SK-N-SH (cell line): ENCODE measurements around the gene OXCT1. TPM values are rescaled to one million over a fixed set of nuclear protein-coding genes. Genes with fewer than 3 reads are reported as not detected.

Experiments
- CTCF ChIA-PET: fragments of 300-600, 350-600 bp; formaldehyde crosslinking; extraction: SDS; loops from one replicate; lab custom pipeline; 2021; lab: Yijun Ruan, JAX
- POLR2A ChIA-PET: fragments of 350-600 bp; sonication (Branson Sonifier 250); formaldehyde crosslinking; extraction: SDS; loops from one replicate; lab custom pipeline; 2020; ENCODE audit warnings: antibody characterized with exemption, inconsistent platforms; lab: Yijun Ruan, JAX
- DNase-seq: peaks from one replicate; pipeline ENCODE4 v3.0.0; 2012
- H2AFZ ChIP-seq: fragments of 200-600 bp; sonication (generic); 2 replicates; pipeline ENCODE4 v1.8.1; 2016; ENCODE audit warnings: antibody characterized with exemption, mild to moderate bottlenecking, low read depth
- H3F3A ChIP-seq: fragments of 200-600 bp; sonication (generic); replicated peaks from 2 replicates; pipeline ENCODE3; 2016; ENCODE audit warnings: antibody characterized with exemption, mild to moderate bottlenecking; ENCODE audit not compliant: insufficient read depth
- H3K27ac ChIP-seq, 2 experiments: fragments of 200-500 bp in 1 of 2; fragments of 200-600 bp in 1 of 2; sonication (Bioruptor generic) in 1 of 2; sonication (generic), shearing (Covaris generic) in 1 of 2; 2 replicates each; pipeline versions ENCODE4 v1.5.1 to v1.6.1; 2014 to 2016; ENCODE audit warnings: low read depth in 2 of 2, inconsistent platforms in 1 of 2, low read length in 1 of 2, mild to moderate bottlenecking in 1 of 2, mixed read lengths in 1 of 2
- H3K27me3 ChIP-seq: fragments of 200-600 bp; sonication (generic), shearing (Covaris generic); 2 replicates; pipeline ENCODE4 v1.6.1; 2016; ENCODE audit warnings: mixed run types; ENCODE audit not compliant: insufficient read depth
- H3K36me3 ChIP-seq, 2 experiments: fragments of 200-500 bp in 1 of 2; fragments of 200-600 bp in 1 of 2; sonication (Bioruptor generic) in 1 of 2; sonication (generic) in 1 of 2; replicated peaks in 1 of 2; 2 replicates each; pipeline versions ENCODE3 to v1.5.1; 2014 to 2016; ENCODE audit warnings: low read length in 1 of 2, mild to moderate bottlenecking in 1 of 2; ENCODE audit not compliant: insufficient read depth in 2 of 2, control insufficient read depth in 1 of 2
- H3K4me1 ChIP-seq, 2 experiments: fragments of 200-500 bp in 1 of 2; fragments of 200-600 bp in 1 of 2; sonication (Bioruptor generic) in 1 of 2; sonication (generic), shearing (Covaris generic) in 1 of 2; 2 replicates each; pipeline versions ENCODE4 v1.5.1 to v1.6.1; 2014 to 2016; ENCODE audit warnings: low read depth in 1 of 2, low read length in 1 of 2, mixed run types in 1 of 2; ENCODE audit not compliant: insufficient read depth in 2 of 2, control insufficient read depth in 1 of 2
- H3K4me2 ChIP-seq: fragments of 200-600 bp; sonication (generic), shearing (Covaris generic); 2 replicates; pipeline ENCODE4 v1.6.1; 2017; ENCODE audit warnings: mixed run types
- H3K4me3 ChIP-seq, 2 experiments: fragments of 200-500 bp in 1 of 2; fragments of 200-600 bp in 1 of 2; sonication (Bioruptor generic) in 1 of 2; sonication (generic), shearing (Covaris generic) in 1 of 2; 2 replicates each; pipeline versions ENCODE4 v1.5.1 to v1.8.1; 2014 to 2016; ENCODE audit warnings: low read depth in 2 of 2, inconsistent platforms in 1 of 2, low read length in 1 of 2, mild to moderate bottlenecking in 1 of 2, mixed read lengths in 1 of 2, moderate library complexity in 1 of 2
- H3K79me2 ChIP-seq: fragments of 200-600 bp; sonication (generic); 2 replicates; pipeline ENCODE4 v1.8.1; 2017; ENCODE audit warnings: mild to moderate bottlenecking; ENCODE audit not compliant: insufficient read depth
- H3K9ac ChIP-seq: fragments of 200-600 bp; sonication (generic); 2 replicates; pipeline ENCODE4 v1.6.1; 2017; ENCODE audit warnings: mixed run types
- H3K9me2 ChIP-seq: fragments of 200-600 bp; sonication (generic); 2 replicates; pipeline ENCODE4 v1.6.1; 2017; ENCODE audit warnings: mixed run types
- H3K9me3 ChIP-seq: fragments of 200-600 bp; sonication (generic); 2 replicates; pipeline ENCODE4 v1.6.1; 2017; ENCODE audit warnings: mixed run types, mild to moderate bottlenecking, moderate library complexity
- H4K20me1 ChIP-seq: fragments of 200-600 bp; sonication (generic); 2 replicates; pipeline ENCODE4 v1.6.1; 2017; ENCODE audit warnings: mild to moderate bottlenecking, mixed run types; ENCODE audit not compliant: insufficient read depth
- CHD2 ChIP-seq: fragments of 150-350 bp; IDR thresholded peaks from 2 replicates; pipeline ENCODE4 v1.6.1; 2018; ENCODE audit warnings: low read length; ENCODE audit not compliant: partially characterized antibody
- ELF1 ChIP-seq: IDR thresholded peaks from 2 replicates; pipeline ENCODE4 v1.4.0; 2012
- GATA2 ChIP-seq: sonication (generic); formaldehyde crosslinking; IDR thresholded peaks from 2 replicates; pipeline ENCODE4 v1.5.0; 2020; ENCODE audit warnings: mild to moderate bottlenecking, missing genetic modification reagents
- JUND ChIP-seq: IDR thresholded peaks from 2 replicates; pipeline ENCODE4 v1.4.0; 2012
- MXI1 ChIP-seq: IDR thresholded peaks from 2 replicates; pipeline ENCODE4 v1.6.1; 2012; ENCODE audit warnings: mild to moderate bottlenecking, low read depth, low read length, improper control_type of control experiment
- NFIC ChIP-seq: IDR thresholded peaks from 2 replicates; pipeline ENCODE4 v1.4.0; 2012; ENCODE audit warnings: borderline replicate concordance
- RXRA ChIP-seq: IDR thresholded peaks from 2 replicates; pipeline ENCODE4 v1.4.0; 2012; ENCODE audit warnings: low read depth, mild to moderate bottlenecking, borderline replicate concordance
- SIN3A ChIP-seq: IDR thresholded peaks from 2 replicates; pipeline ENCODE4 v1.6.1; 2012; ENCODE audit warnings: low read depth, mild to moderate bottlenecking, low read length, moderate library complexity, borderline replicate concordance
- SMC3 ChIP-seq: IDR thresholded peaks from 2 replicates; pipeline ENCODE4 v1.6.1; 2012; ENCODE audit warnings: low read depth, low read length, improper control_type of control experiment
- TAF1 ChIP-seq: IDR thresholded peaks from 2 replicates; pipeline ENCODE4 v1.6.1; 2012; ENCODE audit warnings: low read depth, mild to moderate bottlenecking, low read length, moderate library complexity, borderline replicate concordance
- TCF12 ChIP-seq: IDR thresholded peaks from 2 replicates; pipeline ENCODE4 v1.4.0; 2012
- TEAD4 ChIP-seq: IDR thresholded peaks from 2 replicates; pipeline ENCODE4 v1.4.0; 2012; ENCODE audit warnings: mild to moderate bottlenecking, borderline replicate concordance; ENCODE audit not compliant: insufficient read depth
- WGBS: methylation state at CpG from one replicate; pipeline ENCODE4 v1.1.6; 2017; ENCODE audit warnings: low lambda C conversion rate; 5-methylcytosine and 5-hydroxymethylcytosine counted together
- polyA plus RNA-seq, 3 experiments: library from polyadenylated mRNA; depleted of rRNA; stranded (reverse); fragments of >200 nt; gene quantifications; 2 replicates each; pipeline ENCODE4 v1.2.3, GENCODE V29; 2012
- TF ChIP-seq, protein P1 (sequence below): fragments of 150-350 bp; IDR thresholded peaks from 2 replicates; pipeline ENCODE4 v1.6.1; 2016; ENCODE audit warnings: mild to moderate bottlenecking, low read depth, low read length
- TF ChIP-seq, protein P2 (sequence below): IDR thresholded peaks from 2 replicates; pipeline ENCODE4 v1.4.0; 2012; ENCODE audit warnings: low read depth
- TF ChIP-seq, protein P3 (sequence below): IDR thresholded peaks from 2 replicates; pipeline ENCODE4; 2012
- TF ChIP-seq, protein P4 (sequence below): IDR thresholded peaks from 2 replicates; pipeline ENCODE4 v1.6.1; 2012; ENCODE audit warnings: mild to moderate bottlenecking, low read depth, low read length, moderate library complexity
- TF ChIP-seq, protein P5 (sequence below): IDR thresholded peaks from 2 replicates; pipeline ENCODE4 v1.4.0; 2012; ENCODE audit warnings: low read depth, borderline replicate concordance

The OXCT1 gene
- polyA plus RNA-seq, 1 of the 3 experiments (the other 2 are of a cell fraction) = 11.7 TPM

DNA sequence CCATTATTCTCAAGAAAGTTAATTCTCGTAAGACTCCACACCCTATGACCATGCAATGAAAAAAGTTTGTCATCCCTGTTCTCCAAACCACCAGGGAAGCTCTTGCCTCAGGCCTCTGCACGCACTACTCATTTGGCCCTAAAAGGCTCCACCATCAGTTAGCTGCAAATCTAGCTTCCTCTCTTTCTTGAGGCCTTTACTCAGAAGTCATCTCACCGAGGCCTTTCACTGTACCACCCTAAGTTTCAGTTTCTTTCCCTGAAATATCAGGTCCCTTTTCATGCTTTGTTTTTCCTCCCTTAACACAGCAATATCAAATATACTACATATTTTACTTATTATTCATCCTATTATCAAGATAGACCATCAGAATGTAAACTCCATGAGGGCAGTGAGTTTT lies 39.1 kb downstream of the OXCT1 start:
- Histone ChIP-seq H3K4me3 (no peak overlapping the region), H3K79me2 (no peaks in the 10 kb centered on the region), H3K9me2 (no peaks in the 10 kb centered on the region), H3K4me2 (no peak overlapping the region), H3K27me3 (no peaks in the 10 kb centered on the region), H2AFZ (no peak overlapping the region), H3K4me1 (peaks cover 0 to 6% of the 10 kb centered on the region in 2 experiments; a peak in 2 of 4 replicates), H4K20me1 (no peaks in the 10 kb centered on the region), H3F3A (peaks cover 6% of the 10 kb centered on the region), H3K27ac (no peak overlapping the region), H3K9me3 (no peaks in the 10 kb centered on the region), H3K36me3 (peaks cover 20 to 25% of the 10 kb centered on the region in 2 experiments)
- WGBS = 94% methylated on average over 3 of the region's 3 CpGs
- no peak for DNase-seq
- no peak for TF ChIP-seq SMC3
- TF ChIP-seq SIN3A = no peak
- TF ChIP-seq, all 33 proteins: peak for 0
- H3K9ac ChIP-seq = no peak overlapping the region
- ChIA-PET POLR2A (no interaction called here), CTCF (interaction anchor here (1.5 kb wide), 1 partner anchor 12 kb away, joined by 6 read pairs; no protein-coding TSS in a partner anchor)

DNA sequence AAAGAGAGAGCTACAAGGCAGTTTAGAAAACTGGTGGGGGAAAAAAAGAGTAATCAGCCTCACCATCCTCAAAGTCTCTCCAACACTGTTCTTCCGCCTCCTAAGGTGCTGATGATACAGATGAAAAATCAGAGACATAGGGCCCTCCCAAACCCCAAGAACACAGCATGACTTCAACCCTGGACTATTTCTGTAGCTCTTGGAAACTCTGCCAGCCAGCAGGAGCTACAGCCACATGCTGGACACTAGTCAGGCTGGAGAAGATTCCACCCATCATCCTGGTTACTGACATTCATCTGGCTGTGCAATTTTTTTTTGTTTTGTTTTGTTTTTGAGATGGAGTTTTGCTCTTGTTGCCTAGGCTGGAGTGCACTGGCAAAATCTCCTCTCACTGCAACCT lies 42.4 kb downstream of the OXCT1 start:
- no peak overlapping the region for H2AFZ ChIP-seq
- no peak overlapping the region for H3K27ac ChIP-seq
- POLR2A ChIA-PET = no interaction called here
- no peaks in the 10 kb centered on the region for H3K4me1 ChIP-seq
- H4K20me1 ChIP-seq = no peaks in the 10 kb centered on the region
- H3K4me3 ChIP-seq = no peak overlapping the region
- no peaks in the 10 kb centered on the region for H3K79me2 ChIP-seq
- no peaks in the 10 kb centered on the region for H3K27me3 ChIP-seq
- H3K9me2 ChIP-seq = no peaks in the 10 kb centered on the region
- no peak overlapping the region for H3K4me2 ChIP-seq
- no peak overlapping the region for H3K9ac ChIP-seq
- CTCF ChIA-PET = interaction anchor here (1.3 to 1.9 kb wide), 2 partner anchors 12 to 15 kb away, joined by 6 read pairs; no protein-coding TSS in a partner anchor
- TF ChIP-seq JUND (no peak), SIN3A (no peak), MXI1 (no peak), NFIC (no peak), TAF1 (no peak), CHD2 (no peak), ELF1 (no peak), GATA2 (CRISPR knock-in tag) (no peak), TCF12 (no peak), TEAD4 (no peak), RXRA (no peak)
- TF ChIP-seq, protein P1, sequence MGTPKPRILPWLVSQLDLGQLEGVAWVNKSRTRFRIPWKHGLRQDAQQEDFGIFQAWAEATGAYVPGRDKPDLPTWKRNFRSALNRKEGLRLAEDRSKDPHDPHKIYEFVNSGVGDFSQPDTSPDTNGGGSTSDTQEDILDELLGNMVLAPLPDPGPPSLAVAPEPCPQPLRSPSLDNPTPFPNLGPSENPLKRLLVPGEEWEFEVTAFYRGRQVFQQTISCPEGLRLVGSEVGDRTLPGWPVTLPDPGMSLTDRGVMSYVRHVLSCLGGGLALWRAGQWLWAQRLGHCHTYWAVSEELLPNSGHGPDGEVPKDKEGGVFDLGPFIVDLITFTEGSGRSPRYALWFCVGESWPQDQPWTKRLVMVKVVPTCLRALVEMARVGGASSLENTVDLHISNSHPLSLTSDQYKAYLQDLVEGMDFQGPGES = no peak
- TF ChIP-seq, protein P2, sequence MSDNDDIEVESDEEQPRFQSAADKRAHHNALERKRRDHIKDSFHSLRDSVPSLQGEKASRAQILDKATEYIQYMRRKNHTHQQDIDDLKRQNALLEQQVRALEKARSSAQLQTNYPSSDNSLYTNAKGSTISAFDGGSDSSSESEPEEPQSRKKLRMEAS = no peak
- TF ChIP-seq, protein P3, sequence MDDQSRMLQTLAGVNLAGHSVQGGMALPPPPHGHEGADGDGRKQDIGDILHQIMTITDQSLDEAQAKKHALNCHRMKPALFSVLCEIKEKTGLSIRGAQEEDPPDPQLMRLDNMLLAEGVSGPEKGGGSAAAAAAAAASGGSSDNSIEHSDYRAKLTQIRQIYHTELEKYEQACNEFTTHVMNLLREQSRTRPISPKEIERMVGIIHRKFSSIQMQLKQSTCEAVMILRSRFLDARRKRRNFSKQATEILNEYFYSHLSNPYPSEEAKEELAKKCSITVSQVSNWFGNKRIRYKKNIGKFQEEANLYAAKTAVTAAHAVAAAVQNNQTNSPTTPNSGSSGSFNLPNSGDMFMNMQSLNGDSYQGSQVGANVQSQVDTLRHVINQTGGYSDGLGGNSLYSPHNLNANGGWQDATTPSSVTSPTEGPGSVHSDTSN = no peak
- TF ChIP-seq, protein P4, sequence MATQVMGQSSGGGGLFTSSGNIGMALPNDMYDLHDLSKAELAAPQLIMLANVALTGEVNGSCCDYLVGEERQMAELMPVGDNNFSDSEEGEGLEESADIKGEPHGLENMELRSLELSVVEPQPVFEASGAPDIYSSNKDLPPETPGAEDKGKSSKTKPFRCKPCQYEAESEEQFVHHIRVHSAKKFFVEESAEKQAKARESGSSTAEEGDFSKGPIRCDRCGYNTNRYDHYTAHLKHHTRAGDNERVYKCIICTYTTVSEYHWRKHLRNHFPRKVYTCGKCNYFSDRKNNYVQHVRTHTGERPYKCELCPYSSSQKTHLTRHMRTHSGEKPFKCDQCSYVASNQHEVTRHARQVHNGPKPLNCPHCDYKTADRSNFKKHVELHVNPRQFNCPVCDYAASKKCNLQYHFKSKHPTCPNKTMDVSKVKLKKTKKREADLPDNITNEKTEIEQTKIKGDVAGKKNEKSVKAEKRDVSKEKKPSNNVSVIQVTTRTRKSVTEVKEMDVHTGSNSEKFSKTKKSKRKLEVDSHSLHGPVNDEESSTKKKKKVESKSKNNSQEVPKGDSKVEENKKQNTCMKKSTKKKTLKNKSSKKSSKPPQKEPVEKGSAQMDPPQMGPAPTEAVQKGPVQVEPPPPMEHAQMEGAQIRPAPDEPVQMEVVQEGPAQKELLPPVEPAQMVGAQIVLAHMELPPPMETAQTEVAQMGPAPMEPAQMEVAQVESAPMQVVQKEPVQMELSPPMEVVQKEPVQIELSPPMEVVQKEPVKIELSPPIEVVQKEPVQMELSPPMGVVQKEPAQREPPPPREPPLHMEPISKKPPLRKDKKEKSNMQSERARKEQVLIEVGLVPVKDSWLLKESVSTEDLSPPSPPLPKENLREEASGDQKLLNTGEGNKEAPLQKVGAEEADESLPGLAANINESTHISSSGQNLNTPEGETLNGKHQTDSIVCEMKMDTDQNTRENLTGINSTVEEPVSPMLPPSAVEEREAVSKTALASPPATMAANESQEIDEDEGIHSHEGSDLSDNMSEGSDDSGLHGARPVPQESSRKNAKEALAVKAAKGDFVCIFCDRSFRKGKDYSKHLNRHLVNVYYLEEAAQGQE = no peak
- TF ChIP-seq, protein P5, sequence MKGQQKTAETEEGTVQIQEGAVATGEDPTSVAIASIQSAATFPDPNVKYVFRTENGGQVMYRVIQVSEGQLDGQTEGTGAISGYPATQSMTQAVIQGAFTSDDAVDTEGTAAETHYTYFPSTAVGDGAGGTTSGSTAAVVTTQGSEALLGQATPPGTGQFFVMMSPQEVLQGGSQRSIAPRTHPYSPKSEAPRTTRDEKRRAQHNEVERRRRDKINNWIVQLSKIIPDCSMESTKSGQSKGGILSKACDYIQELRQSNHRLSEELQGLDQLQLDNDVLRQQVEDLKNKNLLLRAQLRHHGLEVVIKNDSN = no peak
- 100% methylated on average over 1 of the region's 1 CpG for WGBS
- peaks cover 18 to 19% of the 10 kb centered on the region in 2 experiments for H3K36me3 ChIP-seq
- DNase-seq = no peak
- no peaks in the 10 kb centered on the region for H3K9me3 ChIP-seq
- no peaks in the 10 kb centered on the region for H3F3A ChIP-seq
